GM18951 (cell line): ENCODE data around the gene C11orf54.

ENCODE experiments used
- POLR2A ChIP-seq: IDR thresholded peaks from 4 replicates; pipeline ENCODE4 v1.6.1; 2011; ENCODE audit warnings: mild to moderate bottlenecking; ENCODE audit not compliant: insufficient read length, insufficient read depth; ENCODE audit errors: extremely low read depth
- in situ Hi-C: fragments of 300-500 bp; cut with MboI; formaldehyde crosslinking; loops from one replicate; pipeline ENCODE4 v1.12.0; 2022; ENCODE audit warnings: low sequenced_read_pairs, mixed read lengths, inconsistent platforms; ENCODE audit not compliant: unreplicated experiment

C11orf54 gene

DNA sequence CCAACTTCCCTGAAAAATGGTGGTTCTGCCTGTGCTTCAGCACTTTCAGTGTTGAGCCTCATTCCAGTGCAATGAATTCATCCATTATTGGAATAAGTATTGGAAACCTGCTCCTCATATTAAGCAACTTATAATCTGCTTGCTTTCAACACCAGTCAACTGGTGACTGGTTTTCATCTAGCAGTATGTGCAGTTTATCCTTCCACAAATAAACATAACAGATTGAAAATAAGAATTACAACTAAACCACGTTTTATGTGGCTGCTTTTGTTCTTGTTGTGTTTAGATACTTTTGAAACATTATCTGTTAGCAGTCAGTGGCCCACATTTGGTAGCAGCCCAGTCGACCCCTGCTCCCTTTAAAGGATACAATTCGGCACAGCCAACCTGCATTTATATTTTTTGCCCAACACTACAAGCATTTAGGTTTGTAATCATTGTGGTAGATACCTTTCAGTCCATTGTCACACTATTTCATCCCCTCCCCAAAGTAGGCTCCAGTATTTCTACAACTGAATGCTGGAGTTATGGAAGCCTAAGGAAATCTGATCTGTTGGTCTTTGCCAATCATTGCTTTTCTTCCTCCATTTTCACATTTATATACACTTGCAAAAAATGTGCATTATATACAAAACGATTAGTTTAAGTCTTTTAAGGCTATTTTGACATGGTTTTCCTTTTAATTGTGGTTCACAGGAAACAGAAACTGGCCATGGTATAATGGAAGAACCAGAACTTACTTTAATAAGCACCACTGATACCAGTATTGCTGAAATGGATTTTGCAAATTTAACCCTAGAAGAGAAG lies 13.3 kb upstream of the C11orf54 start:
- TF ChIP-seq POLR2A = peak; percentile 19
- in situ Hi-C loops = no loop called here

DNA sequence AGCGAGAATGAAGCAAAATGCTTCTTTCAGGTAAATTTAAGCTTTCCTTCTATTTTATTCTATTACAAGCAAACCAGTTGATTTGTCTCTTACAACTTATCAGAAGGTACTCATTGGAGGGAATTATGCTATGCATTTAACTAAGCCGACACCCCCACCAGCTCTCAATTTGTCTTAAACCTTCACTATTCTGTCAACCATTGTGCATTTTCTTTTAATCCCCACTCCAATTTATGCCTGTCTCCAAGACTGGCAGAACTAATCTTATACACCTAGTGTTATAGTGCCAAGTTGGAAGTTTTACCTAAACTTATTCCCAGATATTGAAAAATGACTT lies 12.7 kb upstream of the C11orf54 start:
- no peak for TF ChIP-seq POLR2A
- in situ Hi-C loops = no loop called here

DNA sequence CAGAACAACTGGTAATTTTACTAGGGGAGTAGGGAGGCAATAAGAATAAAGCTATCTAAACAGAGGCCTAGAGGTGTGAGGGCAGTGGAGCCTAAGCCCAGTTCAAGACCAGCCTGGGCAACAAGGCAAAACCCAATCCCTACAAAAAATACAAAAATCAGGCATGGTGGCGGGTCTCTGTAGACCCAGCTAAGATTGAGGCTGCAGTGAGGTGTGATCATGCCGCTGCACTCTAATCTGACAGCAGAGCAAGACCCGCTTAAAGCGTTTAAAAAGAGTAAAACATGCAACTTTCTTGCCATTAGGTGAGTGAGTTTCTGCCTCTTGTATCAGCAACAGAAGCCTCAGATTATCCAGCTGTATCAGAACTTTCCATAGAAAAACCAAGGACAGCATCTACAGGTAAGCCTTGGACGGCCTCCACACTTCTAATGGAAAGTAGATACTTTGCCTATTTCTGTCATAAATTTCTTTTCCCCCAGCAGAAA lies 12.3 kb upstream of the C11orf54 start:
- in situ Hi-C loops = no loop called here
- peak; percentile 53 for TF ChIP-seq POLR2A

DNA sequence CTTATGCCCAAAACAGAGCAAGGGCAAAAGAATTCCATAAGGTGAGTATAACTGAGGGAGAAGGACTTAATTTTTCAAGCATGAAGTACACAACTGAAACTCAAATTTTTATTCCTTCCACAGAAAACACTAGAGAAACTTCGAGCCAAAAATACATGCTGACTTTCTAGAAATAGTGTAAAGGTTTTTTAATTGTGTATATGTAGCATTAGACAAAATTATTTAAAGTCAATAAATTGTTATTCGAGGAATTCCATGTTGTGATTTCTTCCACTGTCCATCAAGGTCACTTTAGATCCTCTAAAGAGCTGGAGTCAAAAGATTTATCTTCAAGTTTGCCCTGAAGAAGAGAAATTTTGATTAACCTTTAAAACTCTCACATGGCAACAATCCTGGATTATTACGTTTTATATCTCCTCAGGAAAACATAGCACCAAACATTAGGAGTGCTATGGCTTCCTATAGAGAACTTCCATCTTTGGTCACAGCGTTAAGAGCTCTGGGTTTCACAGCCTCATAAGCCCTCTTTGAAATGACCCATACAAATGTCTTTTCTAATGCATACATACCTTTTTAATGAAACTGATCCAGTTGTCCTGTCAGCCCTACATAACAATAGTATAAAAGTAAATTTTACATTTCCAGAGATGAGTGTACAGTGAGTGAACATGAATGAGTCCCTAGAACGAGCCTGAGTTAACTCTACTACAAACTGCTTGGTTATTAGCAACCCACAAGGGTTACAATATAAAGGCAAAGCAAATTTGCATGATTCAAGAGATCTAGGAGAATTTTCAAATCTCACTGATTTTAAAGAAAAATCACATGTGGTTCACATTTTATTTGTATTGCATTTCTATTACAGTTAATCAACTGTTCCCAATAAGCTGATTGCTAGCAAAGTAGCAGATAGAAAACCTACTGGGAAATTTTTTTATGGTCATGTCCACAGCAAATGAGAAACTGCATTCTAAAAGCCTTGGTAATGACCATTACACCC lies 11.1 kb upstream of the C11orf54 start:
- in situ Hi-C loops = no loop called here
- peak; percentile 8 for TF ChIP-seq POLR2A

DNA sequence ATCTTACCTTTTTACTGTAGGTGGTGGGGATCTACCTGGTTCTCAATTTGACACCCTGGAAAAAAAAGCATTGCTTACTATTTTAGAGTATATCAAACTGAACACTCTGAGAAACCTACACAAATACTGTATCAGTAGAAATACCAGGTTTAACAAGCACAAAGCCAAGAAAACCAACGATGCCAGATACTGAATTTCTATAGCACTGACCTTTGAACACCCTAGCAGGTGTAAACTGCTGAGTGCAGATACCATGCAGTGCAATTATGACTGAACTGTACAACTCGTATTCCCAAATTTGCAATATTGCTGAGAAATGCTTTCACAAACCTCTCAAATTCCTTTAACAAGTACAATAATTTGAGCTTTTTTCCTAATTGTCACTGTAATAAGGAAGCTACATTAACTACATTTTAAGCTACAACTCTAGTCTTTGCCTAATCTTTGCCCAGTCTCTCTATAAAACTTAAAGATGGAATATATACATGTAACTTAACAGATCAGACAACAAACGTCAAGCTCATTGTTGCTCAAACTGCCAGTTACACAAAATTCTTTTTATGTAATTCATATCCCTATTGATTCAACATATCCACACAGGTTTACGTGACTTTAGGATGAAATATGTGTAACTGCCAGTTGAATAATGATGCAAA lies 9.1 kb upstream of the C11orf54 start:
- no peak for TF ChIP-seq POLR2A
- in situ Hi-C loops = no loop called here

DNA sequence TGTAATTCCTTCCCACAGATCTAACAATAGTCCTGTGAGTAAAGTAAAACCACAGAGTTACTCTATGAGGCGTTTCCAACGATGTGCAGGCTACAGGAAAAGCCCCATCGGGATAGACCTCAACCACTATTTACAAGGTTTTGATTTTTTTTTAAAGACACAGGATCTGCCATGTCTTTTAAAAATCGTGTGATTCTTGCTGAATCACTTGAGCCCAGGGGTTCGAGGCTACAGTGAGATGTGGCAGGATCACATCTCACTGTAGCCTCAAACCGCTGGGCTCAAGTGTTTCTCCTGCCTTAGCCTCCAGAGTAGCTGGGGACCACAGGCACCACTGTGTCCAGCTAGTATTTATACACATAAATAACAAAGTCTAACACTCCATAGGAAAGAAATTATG lies 8.0 kb upstream of the C11orf54 start:
- in situ Hi-C loops = no loop called here
- TF ChIP-seq POLR2A = no peak

DNA sequence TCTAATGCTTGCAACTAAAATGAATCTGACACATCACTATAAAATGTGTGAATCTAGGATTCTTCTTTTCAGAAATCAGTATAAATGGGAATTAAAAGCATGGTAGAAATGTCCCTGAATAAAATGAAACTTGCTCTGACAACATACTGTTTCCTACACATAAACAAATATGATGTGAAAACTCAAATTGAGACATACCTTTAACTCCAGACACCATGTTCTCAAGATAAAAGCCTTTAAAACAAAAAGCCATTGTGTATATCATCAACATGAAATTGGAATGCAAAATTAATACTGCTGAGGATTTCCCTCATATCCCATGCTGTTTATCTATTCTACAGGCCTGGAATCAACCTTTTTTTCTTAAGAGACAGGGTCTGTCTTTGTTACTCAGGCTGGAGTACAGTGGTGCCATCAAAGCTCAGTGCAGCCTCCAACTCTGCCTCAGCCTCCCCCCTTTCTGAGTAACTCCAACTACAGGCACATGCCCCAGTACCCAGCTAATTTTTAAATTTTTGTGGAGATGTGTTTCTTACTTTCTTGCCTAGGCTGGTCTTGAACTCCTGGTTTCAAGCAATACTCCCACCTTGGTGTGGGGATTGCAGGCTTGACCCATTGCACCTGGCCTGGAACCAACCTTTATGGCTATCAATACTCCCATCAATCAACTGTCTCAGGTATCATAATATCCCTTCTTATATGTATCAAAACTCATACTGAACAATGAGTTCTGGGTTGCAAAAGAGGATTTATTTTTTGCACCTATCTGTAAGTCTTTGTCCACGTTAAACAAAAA lies 6.8 kb upstream of the C11orf54 start:
- in situ Hi-C loops = no loop called here
- no peak for TF ChIP-seq POLR2A

DNA sequence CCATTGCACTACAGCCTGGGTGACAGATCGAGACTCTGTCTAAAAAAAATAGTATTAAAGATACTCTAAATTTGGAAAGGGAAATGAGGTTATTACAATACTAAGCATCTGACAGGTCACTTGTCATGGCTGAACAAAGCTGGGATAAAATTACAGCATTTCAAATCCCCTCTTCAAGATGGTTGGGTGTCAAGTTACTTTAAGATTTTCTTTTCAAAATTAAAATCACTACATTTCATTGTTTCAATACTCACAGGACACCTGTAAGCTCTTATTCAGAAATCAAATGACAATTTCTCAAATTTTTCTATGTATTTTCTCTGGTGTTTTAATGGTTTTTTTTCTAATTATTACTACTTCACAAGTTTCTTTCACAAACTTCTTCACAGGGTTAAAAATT lies 5.8 kb upstream of the C11orf54 start:
- in situ Hi-C loops = no loop called here
- TF ChIP-seq POLR2A = no peak

DNA sequence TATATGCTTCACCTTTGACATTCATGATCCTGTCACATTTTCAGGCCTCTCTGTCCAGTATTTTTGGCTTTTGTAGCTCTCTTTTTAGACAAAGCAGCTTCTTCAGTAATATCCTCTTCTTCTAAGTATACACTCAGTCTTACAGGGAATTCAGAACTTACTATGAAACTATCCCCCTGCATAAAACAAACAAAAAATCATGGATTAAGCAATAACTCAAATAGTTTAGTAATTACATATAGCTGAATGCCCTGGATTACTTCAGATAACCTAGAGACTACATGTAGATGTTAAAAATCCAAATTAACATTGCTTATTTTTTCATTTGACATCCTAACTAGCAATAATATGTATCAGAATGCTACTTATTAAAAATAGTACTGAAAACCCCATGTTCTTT lies 5.3 kb upstream of the C11orf54 start:
- no peak for TF ChIP-seq POLR2A
- in situ Hi-C loops = no loop called here

DNA sequence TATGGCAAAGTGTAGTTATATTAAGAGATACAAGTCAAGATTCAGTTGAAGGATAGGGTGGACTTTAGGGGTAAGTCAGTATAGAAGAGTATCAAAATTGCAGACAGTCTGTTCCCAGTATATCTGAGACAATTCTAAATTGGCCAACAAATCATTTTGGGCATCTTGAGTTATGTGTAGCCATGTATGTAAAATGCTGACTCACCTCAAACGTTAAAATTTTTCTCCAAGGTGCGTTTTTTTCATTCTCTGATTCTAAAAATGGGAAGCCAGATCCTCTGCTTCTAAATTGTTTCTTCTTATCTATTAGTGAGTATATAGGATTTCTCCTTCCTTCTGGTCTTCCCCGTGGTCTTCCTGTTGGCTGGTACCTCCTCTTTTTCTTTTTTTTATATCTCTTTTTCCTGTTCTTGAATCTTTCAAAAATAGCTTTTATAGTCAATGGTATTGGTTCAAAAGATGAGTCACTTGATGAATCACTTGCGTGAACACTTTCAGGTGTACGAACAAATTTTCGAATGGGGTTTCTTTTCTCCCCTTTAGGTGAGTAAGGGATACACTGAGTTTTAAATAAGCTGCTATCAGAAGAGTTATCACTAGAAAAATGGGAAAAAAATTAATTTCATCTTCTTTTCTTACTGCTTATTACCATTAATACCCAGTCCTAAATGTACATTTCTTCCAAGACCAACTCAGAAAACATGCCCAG lies 3.4 kb upstream of the C11orf54 start:
- in situ Hi-C loops = no loop called here
- no peak for TF ChIP-seq POLR2A

DNA sequence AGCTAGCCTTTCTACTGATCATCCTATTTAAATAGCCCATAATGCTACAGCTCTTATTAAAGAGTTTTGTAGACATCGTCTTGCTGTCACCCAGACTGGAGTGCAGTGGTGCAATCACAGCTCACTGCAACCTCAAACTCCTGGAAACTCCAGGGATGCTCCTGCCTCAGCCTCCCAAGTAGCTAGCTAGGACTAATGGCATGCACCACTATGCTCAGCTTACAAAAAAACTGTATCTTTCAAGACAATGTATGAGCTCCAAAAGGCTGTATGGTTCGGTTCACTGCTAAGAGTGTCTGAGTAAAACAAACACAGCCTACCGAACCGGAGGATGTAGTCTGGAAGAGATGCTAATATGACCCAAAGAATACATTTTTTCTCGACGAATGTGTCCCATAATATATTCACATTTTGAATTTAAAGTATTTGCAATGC lies 2.8 kb upstream of the C11orf54 start:
- TF ChIP-seq POLR2A = no peak
- in situ Hi-C loops = no loop called here
